GM21786 (cell line): Measurements from ENCODE around the gene BCR.
"Not testable (repeated sequence)": the region's sequence is repeated elsewhere in the genome, so short reads cannot be mapped to it uniquely, and the experiment has no call there.

Experiments used
- ATAC-seq: cut with Tn5 transposase; IDR thresholded peaks from one replicate; pipeline ENCODE4 v1.9.1; 2021; ENCODE audit not compliant: unreplicated experiment

BCR gene

DNA sequence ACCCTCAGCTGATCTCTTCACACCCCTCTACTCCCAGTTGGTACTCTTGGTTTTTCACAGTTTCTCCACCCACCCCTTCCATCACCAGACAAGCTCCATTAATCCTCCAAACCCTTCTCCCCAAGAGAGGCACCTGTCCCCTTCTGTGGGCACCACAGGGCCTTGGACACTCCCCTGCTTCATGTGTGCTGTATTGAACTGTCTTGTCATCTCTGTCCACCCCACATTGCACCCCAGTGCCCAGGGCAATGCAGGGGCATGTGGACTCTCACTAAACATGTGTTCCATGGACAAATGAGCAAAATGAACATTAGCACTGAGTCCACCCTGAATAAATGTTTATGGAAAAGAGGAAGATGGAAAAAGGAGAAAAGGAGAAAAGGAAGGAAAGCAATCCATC lies 181.4 kb downstream of the BCR start:
- no peak for ATAC-seq

- no peak for ATAC-seq
These were observed 183.4 kb downstream of the BCR start for GRCh38 chr22:23363683-23364082.

- no peak for ATAC-seq
These were observed 184.1 kb downstream of the BCR start for GRCh38 chr22:23364389-23364788.

GRCh38 chr22:23365524-23365923 lies 185.2 kb downstream of the BCR start:
- ATAC-seq, result no peak

- no peak for ATAC-seq
These were observed 185.7 kb downstream of the BCR start for GRCh38 chr22:23365961-23366360.

- not testable (repeated sequence) for ATAC-seq
These were observed 186.9 kb downstream of the BCR start for GRCh38 chr22:23367196-23367595.
